ENCODE results near the gene FNDC11. TPM values are rescaled to one million over a fixed set of nuclear protein-coding genes. Genes with fewer than 3 reads are reported as not detected.

Gene FNDC11
- total RNA-seq = under 1 TPM in 2 of 4 donors, not detected in 2; 0.12 to 0.39 TPM

GRCh38 chr20:63553933-63554290 is at the start of gene FNDC11:
TSS of gene FNDC11 (plus strand) at chr20:63554159. CDS start at chr20:63555664, 1,505 bp downstream.
- intact Hi-C loops (cut with DNase I; ENCODE audit: low total_unique reads) = no loop called here
- no peak for TF ChIP-seq POLR2A (IDR thresholded peaks at IDR 0.05)
- no peak for TF ChIP-seq CTCF (IDR thresholded peaks at IDR 0.05)
- DNase-seq (ENCODE audit: low spot score in 2 of 2) = no peak
- peak within 1 kb of the TSS; percentile 24 for H3K4me3 ChIP-seq (ENCODE audit: low read depth, poor library complexity, severe bottlenecking)
- WGBS, 2 donors = 0 to 3% methylated on average over 3 to 18 of the region's 34 CpGs

GRCh38 chr20:63504642-63505041 is 49.3 kb upstream of the FNDC11 start:
- TF ChIP-seq POLR2A (IDR thresholded peaks at IDR 0.05) (no peak), CTCF (IDR thresholded peaks at IDR 0.05) (no peak)
- WGBS, 2 donors = 87 to 89% methylated on average over 9 of the region's 9 CpGs
- no peak for DNase-seq (ENCODE audit: low spot score in 2 of 2)

GRCh38 chr20:63505281-63505680 is 48.7 kb upstream of the FNDC11 start:
- no peak overlapping the region for H3K4me3 ChIP-seq (ENCODE audit: low read depth, poor library complexity, severe bottlenecking)
- no peak for DNase-seq (ENCODE audit: low spot score in 2 of 2)
- WGBS, 2 donors = 80 to 91% methylated on average over 8 of the region's 8 CpGs
- intact Hi-C loops (cut with DNase I; ENCODE audit: low total_unique reads) = no loop called here
- no peak for TF ChIP-seq CTCF (IDR thresholded peaks at IDR 0.05)
- TF ChIP-seq POLR2A (IDR thresholded peaks at IDR 0.05) = no peak

More at GRCh38 chr20:63504642-63505041, 49.3 kb upstream of the FNDC11 start:
- no peak overlapping the region for H3K4me3 ChIP-seq (ENCODE audit: low read depth, poor library complexity, severe bottlenecking)
- intact Hi-C loops (cut with DNase I; ENCODE audit: low total_unique reads) = no loop called here

GRCh38 chr20:63505723-63506122 is 48.2 kb upstream of the FNDC11 start:
- WGBS, 2 donors = 77 to 91% methylated on average over 12 of the region's 12 CpGs
- intact Hi-C loops (cut with DNase I; ENCODE audit: low total_unique reads) = no loop called here
- DNase-seq (ENCODE audit: low spot score in 2 of 2) = no peak
- H3K4me3 ChIP-seq (ENCODE audit: low read depth, poor library complexity, severe bottlenecking) = no peak overlapping the region
- no peak for TF ChIP-seq POLR2A (IDR thresholded peaks at IDR 0.05)
- no peak for TF ChIP-seq CTCF (IDR thresholded peaks at IDR 0.05)

GRCh38 chr20:63507083-63507743 is 46.7 kb upstream of the FNDC11 start:
- no peak overlapping the region for H3K4me3 ChIP-seq (ENCODE audit: low read depth, poor library complexity, severe bottlenecking)
- 90 to 97% methylated on average over 30 of the region's 30 CpGs for WGBS, 2 donors
- intact Hi-C loops (cut with DNase I; ENCODE audit: low total_unique reads) = no loop called here
- DNase-seq (ENCODE audit: low spot score in 2 of 2) = no peak
- TF ChIP-seq POLR2A (IDR thresholded peaks at IDR 0.05) = no peak
- no peak for TF ChIP-seq CTCF (IDR thresholded peaks at IDR 0.05)
